Activated CD4-positive, alpha-beta T cell treated with anti-CD3 and anti-CD28 coated beads for 48 hours (primary cell): Measurements from ENCODE around the gene WDR55.
"Not testable (repeated sequence)": the region's sequence is repeated elsewhere in the genome, so short reads cannot be mapped to it uniquely, and the experiment has no call there.

ENCODE experiments used
- DNase-seq: peaks from one replicate; pipeline ENCODE4 v3.0.0-alpha.2; 2020

The WDR55 gene

GRCh38 chr5:140713562-140714094 lies 48.9 kb downstream of the WDR55 start:
- no peak for DNase-seq

- DNase-seq = not testable (repeated sequence)
Measured at GRCh38 chr5:140716238-140716637, 51.5 kb downstream of the WDR55 start.

GRCh38 chr5:140718266-140718592 lies 53.5 kb downstream of the WDR55 start:
- no peak for DNase-seq

GRCh38 chr5:140720738-140721137 lies 56.0 kb downstream of the WDR55 start:
- not testable (repeated sequence) for DNase-seq

GRCh38 chr5:140721395-140721794 lies 56.7 kb downstream of the WDR55 start:
- DNase-seq = not testable (repeated sequence)
